ENCODE results near the gene MPO. TPM values are rescaled to one million over a fixed set of nuclear protein-coding genes. Genes with fewer than 3 reads are reported as not detected.

MPO gene
- polyA plus RNA-seq, 1 experiment, result not detected

DNA sequence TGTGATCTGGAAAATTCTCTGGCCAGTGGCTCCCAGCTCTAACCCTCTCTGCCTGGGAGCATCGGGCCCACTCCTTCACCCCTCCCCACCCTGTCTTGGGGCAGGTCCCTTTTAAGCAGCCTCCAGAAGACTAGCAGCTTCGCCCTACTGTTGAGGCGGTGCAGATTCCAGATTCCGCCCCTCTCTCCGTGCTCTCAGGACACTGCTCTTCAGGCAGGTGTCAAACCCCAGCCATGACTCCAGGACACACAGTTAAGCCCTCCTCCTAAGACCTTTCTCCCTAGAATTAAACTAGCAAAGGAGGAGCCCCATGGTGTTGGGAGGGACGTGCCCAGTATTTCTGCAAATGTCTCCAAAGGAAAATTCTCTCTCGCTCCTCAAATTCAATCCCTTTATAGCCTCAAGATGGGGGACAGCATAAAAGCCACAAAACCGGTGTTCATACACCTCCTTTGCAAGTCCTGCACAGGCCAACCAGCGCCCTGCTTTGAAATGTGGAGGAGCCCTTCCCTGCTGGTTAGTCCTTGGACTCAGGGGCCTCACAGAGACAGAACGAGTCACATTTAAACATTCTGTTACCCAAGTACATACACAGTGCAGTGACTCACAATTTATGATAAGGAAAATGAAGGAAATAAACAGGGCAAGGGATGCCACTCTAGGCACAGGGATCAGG is 35.2 kb downstream of the MPO start:
- CTCF ChIA-PET, result no interaction called here
- POLR2A ChIA-PET, result no interaction called here
- DNase-seq (ENCODE audit: low read depth, low spot score), result no peak
- TF ChIP-seq CTCF (IDR thresholded peaks at IDR 0.05; ENCODE audit: low read depth, low read length), result no peak
- Histone ChIP-seq H3K27me3 (ENCODE audit: control insufficient read depth, insufficient read depth, low read length) (peaks cover 49% of the 10 kb centered on the region), H3K9me3 (ENCODE audit: control insufficient read depth, insufficient read depth, low read length) (peaks cover 2% of the 10 kb centered on the region; the same call in 1 of the 2 replicates), H3K4me3 (ENCODE audit: low read depth, low read length) (no peak overlapping the region), H3K27ac (ENCODE audit: low read depth, low read length) (no peak overlapping the region)

DNA sequence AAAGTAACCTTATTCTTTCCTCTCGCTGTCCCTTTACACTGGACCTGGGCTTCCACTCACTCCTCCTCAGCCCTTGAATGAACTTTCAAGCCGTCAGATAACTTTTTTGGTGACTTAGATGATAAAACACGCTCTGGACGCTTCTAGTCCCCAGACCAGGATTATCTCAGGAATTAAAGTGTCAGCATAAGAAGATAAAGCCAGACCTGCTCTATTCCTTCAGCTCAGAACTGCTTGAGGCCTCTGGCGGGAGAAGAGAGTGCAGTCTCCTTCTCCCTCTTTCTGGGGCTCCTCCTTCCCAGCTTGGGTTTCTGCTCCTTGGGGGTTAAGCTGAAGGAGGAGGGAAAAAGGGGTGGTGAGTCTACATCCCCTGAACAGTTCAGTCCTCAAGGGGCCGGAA is 35.8 kb downstream of the MPO start:
- CTCF ChIA-PET, result no interaction called here
- H3K4me3 ChIP-seq (ENCODE audit: low read depth, low read length), result no peak overlapping the region
- DNase-seq (ENCODE audit: low read depth, low spot score), result no peak
- POLR2A ChIA-PET, result no interaction called here
- H3K27ac ChIP-seq (ENCODE audit: low read depth, low read length), result no peak overlapping the region
- H3K9me3 ChIP-seq (ENCODE audit: control insufficient read depth, insufficient read depth, low read length), result peaks cover 2% of the 10 kb centered on the region; the same call in 1 of the 2 replicates
- peaks cover 46% of the 10 kb centered on the region for H3K27me3 ChIP-seq (ENCODE audit: control insufficient read depth, insufficient read depth, low read length)
- TF ChIP-seq CTCF (IDR thresholded peaks at IDR 0.05; ENCODE audit: low read depth, low read length), result no peak

GRCh38 chr17:58242171-58242784 is 38.5 kb downstream of the MPO start:
- no peak for TF ChIP-seq CTCF (IDR thresholded peaks at IDR 0.05; ENCODE audit: low read depth, low read length)
- DNase-seq (ENCODE audit: low read depth, low spot score), result no peak
- ChIA-PET CTCF (interaction anchor here (0.6 kb wide), 1 partner anchor 15 kb away, joined by 3 read pairs; no protein-coding TSS in a partner anchor), POLR2A (no interaction called here)
- Histone ChIP-seq H3K4me3 (ENCODE audit: low read depth, low read length) (no peak overlapping the region), H3K27ac (ENCODE audit: low read depth, low read length) (no peak overlapping the region), H3K9me3 (ENCODE audit: control insufficient read depth, insufficient read depth, low read length) (no peaks in the 10 kb centered on the region), H3K27me3 (ENCODE audit: control insufficient read depth, insufficient read depth, low read length) (peaks cover 43% of the 10 kb centered on the region)

DNA sequence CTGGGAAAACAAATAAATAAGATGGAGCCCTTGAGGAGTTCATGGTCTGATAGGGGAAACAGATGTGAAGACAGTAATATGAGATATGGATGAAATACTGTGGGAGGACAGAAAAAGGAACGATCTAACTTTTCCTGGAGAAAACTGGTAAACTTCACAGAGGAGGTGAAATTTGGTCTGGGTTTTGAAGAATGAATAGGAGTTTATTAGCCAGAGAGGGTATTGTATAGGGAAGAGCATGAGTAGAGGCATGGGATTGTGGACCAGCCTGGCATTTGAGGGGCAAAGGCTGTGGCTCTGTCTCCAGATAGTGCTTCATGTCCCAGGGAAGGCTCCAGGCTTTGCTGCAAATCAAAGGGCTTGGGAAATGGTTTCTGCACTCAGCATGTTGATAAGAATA is 40.7 kb downstream of the MPO start:
- CTCF ChIA-PET, result no interaction called here
- TF ChIP-seq CTCF (IDR thresholded peaks at IDR 0.05; ENCODE audit: low read depth, low read length), result no peak
- H3K27me3 ChIP-seq (ENCODE audit: control insufficient read depth, insufficient read depth, low read length), result peaks cover 44% of the 10 kb centered on the region

GRCh38 chr17:58238147-58238634 is 42.5 kb downstream of the MPO start, which contains the start of gene LPO:
Gene LPO (plus strand): TSS chr17:58238584. CDS start chr17:58242980, 4,396 bp downstream.
- Histone ChIP-seq H3K27ac (ENCODE audit: low read depth, low read length) (no peak within 1 kb of the TSS), H3K27me3 (ENCODE audit: control insufficient read depth, insufficient read depth, low read length) (peaks cover 40% of the 10 kb centered on the region), H3K4me3 (ENCODE audit: low read depth, low read length) (no peak within 1 kb of the TSS), H3K9me3 (ENCODE audit: control insufficient read depth, insufficient read depth, low read length) (no peaks in the 10 kb centered on the region)
- TF ChIP-seq CTCF (IDR thresholded peaks at IDR 0.05; ENCODE audit: low read depth, low read length), result no peak
- CTCF ChIA-PET, result interaction anchor here (0.8 to 4.4 kb wide), 3 partner anchors 9 to 19 kb away, joined by 4 to 28 read pairs (median 7); partner anchors contain the start of gene MKS1
- POLR2A ChIA-PET, result no interaction called here
- DNase-seq (ENCODE audit: low read depth, low spot score), result no peak

More for the DNA sequence above, 40.7 kb downstream of the MPO start:
- no peak for DNase-seq (ENCODE audit: low read depth, low spot score)
- H3K27ac ChIP-seq (ENCODE audit: low read depth, low read length), result no peak overlapping the region
- no peak overlapping the region for H3K4me3 ChIP-seq (ENCODE audit: low read depth, low read length)
- POLR2A ChIA-PET, result no interaction called here
- H3K9me3 ChIP-seq (ENCODE audit: control insufficient read depth, insufficient read depth, low read length), result no peaks in the 10 kb centered on the region
